NCI-H526 (cell line): ENCODE data around the gene PXT1.
A peak's percentile ranks its signal among the peaks of the same experiment; 100 is the strongest.
"Not testable (repeated sequence)": the region's sequence is repeated elsewhere in the genome, so short reads cannot be mapped to it uniquely, and the experiment has no call there.

Experiments
- DNase-seq, 2 experiments: peaks; one replicate each; lab custom pipeline; 2025; lab: John Stamatoyannopoulos, UW

Gene PXT1

DNA sequence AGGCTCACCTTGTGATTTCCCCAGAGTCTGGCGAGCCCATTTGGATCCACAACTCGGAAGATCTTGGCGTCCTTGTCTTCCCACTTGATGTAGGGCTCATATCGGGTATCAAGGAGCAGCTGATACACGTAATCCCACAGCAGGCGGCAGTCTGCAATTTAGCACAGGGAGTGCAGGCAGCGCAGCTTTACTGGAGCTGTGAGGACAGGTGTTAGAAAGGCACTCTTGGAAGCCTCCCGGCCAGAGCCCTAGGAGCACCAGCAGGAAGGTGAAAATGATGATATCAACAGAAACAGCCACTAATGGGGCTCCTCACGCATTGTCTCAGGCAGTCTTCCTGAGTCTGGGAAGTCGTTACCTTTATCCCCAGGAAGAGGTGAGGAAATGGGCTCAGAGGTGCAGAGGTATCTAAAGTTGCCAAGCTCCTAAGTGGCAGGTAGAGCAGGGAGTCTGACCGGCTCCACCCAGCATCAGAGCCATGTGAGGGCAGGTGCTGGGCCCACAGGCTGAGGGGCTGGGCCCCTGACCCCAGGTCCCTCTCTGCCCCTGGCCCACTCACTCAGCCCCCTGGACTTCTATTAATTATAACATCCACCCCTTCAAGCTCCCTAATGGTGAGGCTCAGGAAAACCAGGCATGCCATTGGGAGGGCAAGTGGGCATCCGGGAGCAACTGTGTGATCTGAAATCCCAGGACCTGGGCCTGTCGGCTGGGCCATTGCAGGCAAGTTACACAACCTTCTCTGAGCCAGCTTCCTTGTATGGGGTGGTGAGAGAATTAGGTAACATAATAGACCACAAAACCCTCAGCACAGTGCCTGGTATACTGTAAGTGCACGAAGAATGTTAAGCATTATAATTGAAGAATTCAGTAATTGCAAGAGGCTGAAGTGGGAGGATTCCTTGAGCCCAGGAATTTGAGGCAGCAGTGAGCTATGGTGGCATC is 73.5 kb downstream of the PXT1 start:
- peak in 1 of 2 experiments; percentile 27 for DNase-seq

DNA sequence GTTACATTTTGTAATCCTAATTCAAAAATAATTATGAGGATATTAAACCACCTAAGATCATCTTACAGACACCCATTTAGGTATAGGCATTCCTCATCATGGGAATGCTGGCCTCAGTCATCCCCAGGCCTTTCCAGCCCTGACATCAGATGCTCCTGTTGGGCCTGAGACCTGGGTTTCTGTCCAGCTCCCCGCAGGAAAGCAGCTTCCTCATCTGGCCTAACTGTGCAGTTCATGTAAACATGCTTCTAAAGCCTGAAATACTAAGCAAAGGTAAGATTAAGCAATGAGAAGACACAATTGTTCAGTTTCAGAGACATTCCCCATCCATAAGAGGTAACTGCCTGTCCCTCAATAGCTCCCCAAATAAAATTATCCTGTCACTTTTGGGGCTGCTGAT is 74.2 kb downstream of the PXT1 start:
- DNase-seq = no peak

- DNase-seq = no peak
Observed at GRCh38 chr6:36367743-36368142, 74.9 kb downstream of the PXT1 start.

- no peak for DNase-seq
Observed at GRCh38 chr6:36364669-36365479, 77.8 kb downstream of the PXT1 start.

DNA sequence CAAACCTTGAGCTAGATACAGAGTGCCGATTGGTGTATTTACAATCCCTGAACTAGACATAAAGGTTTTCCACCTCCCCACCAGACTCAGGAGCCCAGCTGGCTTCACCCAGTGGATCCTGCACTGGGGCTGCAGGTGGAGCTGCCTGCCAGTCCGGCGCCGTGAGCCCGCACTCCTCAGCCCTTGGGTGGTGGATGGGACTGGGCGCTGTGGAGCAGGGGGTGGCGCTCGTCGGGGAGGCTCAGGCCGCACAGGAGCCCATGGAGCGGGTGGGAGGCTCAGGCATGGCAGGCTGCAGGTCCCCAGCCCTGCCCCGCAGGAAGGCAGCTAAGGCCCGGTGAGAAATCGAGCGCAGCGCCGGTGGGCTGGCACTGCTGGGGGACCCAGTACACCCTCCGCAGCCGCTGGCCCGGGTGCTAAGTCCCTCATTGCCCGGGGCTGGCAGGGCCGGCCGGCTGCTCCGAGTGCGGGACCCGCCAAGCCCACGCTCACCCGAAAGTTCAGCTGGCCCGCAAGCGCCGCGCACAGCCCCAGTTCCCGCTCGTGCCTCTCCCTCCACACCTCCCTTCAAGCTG is 78.5 kb downstream of the PXT1 start:
- not testable (repeated sequence) for DNase-seq

DNA sequence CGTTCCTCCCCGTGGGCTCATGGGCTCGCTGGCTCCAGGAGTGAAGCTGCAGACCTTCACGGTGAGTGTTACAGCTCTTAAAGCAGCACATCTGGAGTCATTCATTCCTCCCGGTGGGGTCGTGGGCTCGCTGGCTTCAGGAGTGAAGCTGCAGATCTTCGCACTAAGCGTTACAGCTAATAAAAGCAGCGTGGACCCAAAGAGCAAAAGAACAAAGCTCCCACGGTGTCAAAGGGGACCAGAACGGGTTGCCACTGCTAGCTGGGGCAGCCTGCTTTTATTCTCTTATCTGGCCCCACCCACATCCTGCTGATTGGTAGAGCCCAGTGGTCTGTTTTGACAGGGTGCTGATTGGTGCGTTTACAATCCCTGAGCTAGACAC is 79.3 kb downstream of the PXT1 start:
- DNase-seq = not testable (repeated sequence)

DNA sequence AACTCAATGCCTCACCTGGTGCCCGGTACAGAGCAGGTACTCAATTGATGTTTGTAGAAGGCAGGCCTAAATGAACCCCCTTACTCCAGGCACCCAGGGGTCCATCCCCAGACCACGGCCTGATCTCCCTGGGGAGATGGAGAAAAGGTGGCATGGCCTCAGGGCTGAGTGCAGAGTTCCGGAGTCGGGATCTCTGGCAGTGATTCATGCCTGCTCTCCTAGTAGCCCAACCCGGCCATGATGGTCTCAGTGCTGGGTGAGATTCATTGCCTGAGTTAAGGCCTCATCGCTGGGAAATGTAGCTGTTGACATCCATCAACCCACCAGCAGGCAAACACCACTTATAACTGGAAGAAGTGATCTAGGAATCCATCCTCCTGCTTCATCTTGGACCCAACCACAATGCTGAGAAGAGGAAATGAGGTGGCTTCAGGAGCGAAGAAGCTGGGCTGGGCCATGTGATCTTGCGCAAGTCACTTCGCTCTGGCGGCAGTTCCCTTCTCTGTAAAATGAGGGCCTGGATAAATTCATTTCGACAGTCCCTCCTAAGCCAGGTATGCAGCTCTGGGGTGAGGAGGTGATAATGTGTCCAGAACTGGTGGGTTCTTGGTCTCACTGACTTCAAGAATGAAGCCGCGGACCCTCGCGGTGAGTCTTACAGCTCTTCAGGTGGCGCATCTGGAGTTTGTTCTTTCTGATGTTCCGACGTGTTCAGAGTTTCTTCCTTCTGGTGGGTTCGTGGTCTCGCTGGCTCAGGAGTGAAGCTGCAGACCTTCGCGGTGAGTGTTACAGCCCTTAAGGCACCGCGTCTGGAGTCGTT is 79.9 kb downstream of the PXT1 start:
- DNase-seq = no peak

- DNase-seq = no peak
Observed at GRCh38 chr6:36361071-36361470, 81.6 kb downstream of the PXT1 start.

- peak; percentile 78 to 95 for DNase-seq
Observed at GRCh38 chr6:36360241-36361054, 82.2 kb downstream of the PXT1 start.

DNA sequence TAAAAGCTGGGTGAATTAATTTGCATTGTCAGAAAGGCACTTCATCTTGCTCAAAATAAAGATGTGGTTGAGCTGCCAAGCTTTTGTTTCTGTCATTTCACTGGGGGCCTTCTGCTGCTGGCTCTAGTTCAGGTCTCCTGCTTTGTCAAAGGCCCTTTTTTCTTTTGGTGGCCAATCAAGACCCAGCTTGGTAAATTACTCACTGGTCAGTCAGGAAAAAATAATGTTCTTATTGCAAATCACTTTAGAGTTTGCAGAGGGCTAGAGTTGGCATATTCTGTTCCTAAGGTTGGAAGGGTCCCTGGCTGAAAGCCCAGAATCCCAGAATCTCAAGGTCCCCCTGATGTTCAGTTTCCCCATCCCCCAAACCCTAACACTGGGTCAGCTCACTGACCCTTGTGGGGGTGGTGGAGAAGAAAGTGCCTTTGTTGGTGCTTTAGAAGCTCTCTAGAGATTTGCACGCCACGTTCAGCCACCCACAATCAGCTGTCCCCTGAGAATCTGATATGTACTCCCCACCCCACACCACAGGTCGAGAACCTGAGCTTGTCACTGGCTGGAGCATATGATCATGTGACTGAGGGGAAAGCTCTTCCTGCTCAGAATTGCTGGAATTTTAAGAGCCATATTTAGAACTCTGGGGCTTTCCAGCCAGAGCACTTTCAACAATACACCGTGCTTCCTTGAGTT is 84.3 kb downstream of the PXT1 start:
- peak in 1 of 2 experiments; percentile 47 for DNase-seq

DNA sequence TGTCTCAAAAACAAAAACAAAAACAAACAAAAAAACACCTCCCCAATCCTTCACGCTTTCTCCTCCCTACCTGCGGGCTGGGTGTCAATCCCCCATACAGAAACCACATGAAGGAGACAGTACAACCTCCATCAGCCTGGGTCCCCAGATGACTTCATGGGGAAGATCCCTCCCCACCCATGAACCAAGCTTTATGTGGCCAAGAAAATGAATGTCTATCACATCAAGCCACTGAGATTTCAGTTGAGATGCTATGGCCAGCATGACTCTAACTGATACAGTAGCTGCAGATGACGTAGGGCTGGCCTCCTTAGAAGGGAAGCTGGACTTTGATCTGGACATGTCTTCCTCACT is 84.8 kb downstream of the PXT1 start:
- DNase-seq = peak in 1 of 2 experiments; percentile 40

DNA sequence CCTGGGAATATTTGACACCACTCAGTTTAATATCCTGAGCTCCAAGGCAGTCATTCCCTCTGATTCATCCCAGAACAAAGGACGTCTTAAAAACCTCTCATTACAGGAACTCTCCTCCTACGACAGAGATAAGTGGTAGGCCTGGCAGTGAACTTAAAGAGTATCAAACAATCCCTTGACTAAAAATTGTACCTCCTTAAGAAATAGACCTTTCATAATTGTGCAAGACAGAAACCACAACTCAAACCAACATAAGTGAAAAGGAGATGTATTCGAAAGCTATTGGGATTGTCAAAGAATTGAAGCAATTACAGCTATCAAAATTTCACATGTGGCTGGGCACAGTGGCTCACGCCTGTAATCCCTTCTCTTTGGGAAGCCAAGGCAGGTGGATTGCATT is 86.8 kb downstream of the PXT1 start:
- no peak for DNase-seq

DNA sequence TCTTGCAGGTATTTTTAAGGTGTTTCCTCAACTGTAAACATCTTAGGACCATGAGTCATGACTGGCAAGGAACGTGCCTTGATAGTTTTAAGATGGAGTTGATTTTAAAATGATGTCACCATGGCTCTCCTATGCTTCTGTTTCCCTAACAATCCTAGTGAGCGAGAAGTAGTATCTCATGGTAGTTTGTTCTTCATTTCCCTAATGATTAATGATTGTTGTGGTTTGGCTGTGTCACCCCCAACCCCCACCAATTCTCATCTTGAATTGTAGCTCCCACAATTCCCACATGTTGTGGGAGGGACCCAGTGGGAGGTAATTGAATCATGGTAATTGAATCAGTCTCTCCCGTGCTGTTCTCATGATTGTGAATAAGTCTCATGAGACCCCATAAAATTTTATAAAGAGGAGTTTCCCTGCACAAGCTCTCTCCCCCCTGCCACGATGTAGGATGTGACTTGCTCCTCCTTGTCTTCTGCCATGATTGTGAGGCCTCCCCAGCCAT is 89.2 kb downstream of the PXT1 start:
- no peak for DNase-seq

- no peak for DNase-seq
Observed at GRCh38 chr6:36352477-36353157, 90.0 kb downstream of the PXT1 start.

- no peak for DNase-seq
Observed at GRCh38 chr6:36350681-36351571, 91.7 kb downstream of the PXT1 start.

DNA sequence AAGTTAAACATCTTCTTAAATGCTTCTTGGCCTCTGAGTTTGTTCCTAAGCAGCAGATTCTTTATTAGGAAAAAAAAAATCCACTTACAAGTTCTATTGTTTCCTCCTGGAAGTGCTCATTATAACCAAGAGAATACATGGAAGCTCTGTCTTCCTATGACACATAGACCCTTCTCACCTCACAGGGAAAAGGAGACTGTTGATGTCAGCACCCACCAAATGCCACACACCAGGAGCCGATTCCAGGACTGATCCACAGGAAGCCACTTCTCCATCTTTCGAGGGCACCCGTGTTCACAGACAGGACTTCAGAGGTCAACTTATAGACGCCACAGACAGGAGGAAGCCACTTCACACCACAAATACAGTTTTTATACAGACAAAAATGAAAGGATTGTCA is 92.6 kb downstream of the PXT1 start:
- no peak for DNase-seq

DNA sequence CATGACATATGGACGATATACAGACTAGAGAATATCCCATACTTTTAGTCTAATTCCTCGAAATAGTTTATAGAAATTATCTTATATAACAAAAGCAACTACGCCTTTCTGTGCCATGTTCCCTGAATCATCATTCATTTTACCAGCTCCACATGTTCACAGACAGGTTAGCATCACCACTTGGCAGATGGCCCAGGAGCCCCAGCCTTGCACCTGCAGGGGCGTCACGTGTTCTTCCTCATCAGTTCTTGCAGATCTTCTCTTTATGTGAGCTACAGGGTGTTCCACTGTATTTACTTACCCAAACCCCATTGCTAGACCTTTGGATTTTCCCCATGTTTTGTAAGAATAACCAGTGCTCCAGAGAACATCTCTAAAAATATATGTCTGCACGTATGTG is 93.4 kb downstream of the PXT1 start:
- DNase-seq = peak; percentile 79 to 81

DNA sequence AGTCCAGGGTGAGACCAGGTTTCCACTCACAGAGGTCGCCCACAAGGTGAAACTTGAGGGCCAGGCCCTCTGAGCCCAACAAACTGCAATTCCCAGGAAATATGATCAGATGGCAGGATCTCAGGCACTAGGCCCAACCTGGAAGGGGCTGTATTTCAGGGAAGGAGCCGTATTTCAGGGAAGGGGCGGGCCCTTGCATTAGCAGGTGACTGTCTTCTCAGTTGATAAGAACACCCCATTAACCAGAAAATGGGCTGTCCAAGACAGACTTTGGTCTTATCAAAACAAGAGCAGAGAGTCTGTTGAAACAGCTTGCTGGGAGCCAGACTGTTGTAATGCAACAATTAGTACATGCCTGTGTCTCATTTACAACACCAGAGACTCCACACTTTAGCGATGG is 95.0 kb downstream of the PXT1 start:
- DNase-seq = no peak
